GM19351 (cell line): ENCODE data around the gene CDK2.
"Not testable (repeated sequence)": the region's sequence is repeated elsewhere in the genome, so short reads cannot be mapped to it uniquely, and the experiment has no call there.

Source experiments
- ATAC-seq: cut with Tn5 transposase; IDR thresholded peaks from one replicate; pipeline ENCODE4 v1.9.1; 2021; ENCODE audit warnings: mild to moderate bottlenecking, moderate library complexity; ENCODE audit not compliant: unreplicated experiment

CDK2 gene

DNA sequence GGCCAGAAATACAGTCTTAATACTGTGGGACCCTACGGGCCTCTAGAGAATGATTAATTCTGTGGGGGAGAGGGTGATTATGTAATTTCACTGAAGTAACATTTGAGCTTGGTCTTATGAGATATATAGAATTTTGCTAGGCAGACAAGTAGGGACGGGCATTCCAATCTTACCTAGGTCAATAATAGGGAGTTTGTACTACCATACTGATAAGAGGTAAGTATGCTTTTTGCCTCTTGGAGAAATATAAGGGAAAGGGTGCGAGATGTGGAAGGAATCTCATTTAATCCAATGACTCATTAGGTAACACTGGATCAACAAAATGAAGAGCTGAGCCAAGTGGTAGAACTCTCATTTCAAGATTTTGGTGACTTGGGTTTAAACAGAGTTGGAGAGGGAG is 12.4 kb downstream of the CDK2 start:
- ATAC-seq = no peak

DNA sequence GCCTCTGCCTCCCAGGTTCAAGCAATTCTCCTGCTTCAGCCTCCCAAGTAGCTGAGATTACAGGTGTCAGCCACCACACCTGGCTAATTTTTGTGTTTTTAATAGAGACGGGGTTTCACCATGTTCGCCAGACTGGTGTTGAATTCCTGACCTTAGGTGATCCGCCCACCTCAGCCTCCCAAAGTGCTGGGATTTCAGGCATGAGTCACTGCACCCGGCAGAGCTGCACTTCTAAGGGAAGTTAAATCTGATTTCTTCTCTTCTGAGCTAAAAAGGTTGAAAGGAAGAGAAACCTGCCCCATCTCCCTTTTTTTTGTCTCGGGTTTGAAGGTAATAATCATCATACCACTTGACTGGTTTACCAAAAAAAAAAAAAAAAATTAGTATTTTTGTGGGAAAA is 15.3 kb downstream of the CDK2 start:
- ATAC-seq = not testable (repeated sequence)

DNA sequence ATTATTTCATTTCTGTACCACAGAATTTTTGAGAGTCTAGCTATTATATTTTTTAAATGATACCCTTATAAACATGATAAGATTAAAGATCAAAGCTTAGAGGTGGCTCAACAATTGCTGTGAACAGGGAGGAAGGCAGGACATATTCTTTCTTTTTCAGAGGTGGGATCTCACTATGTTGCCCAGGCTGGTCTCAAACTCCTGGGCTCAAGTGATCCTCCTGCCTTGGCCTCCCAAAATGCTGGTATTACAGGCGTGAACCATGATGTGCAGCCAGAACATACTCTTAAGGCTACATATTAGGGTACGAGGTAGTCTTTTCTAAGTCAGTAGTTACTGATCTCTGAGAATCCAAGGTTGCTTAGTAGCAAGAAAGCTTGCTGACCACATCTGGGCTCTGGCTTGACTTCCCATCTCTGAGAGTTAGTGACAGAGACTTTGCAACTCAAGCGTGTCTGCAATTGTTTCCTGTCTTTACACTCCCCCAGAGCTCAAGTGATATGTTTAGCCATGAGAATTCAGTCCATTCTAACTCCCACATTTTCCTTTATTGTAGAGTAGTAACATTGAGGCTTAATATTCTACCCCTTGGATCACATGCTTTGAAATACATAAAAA is 15.8 kb downstream of the CDK2 start:
- ATAC-seq = peak; percentile 92

DNA sequence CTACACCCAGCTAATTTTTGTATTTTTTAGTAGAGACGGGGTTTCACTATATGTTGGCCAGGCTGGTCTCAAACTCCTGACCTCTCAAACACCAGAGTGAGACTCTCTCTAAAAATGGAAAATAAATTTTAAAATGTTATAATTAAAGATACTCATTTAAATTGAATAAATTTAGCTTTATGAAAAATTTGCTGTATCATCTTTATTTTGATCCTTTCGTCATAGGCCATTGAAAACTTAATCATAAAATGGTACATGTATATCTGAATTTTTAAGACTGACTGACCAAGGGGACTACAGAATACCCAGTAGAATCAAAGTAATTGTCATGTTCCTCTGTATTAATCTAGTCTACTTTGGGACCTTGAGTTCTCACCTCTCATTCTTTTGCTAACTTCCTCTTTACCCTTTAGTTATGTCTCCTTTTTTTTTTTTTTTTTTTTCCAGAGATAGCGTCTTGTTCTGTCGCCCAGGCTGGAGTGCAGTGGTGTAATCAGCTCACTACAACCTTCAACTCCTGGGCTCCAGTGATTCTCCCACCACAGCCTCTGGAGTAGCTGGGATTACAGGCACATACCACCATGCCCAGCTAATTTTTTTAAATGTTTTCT is 16.7 kb downstream of the CDK2 start:
- ATAC-seq = no peak

DNA sequence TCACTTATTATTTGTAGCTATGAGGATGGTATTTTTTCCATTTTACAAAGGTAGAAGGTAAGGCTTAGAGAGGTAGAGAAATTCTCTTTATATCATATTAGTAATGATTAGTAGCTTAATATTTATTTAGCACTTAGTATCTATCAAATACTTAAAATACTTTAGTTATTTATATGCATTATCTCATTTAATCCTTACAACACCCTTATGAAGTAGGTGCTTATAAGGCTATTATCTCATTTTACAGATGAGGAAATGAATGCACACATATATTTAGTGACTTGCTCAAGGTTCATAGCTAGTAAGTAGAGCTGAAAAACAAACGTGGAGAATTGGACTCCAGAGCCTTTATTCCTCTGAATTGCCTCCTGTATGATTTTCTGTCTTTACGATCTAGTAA is 18.2 kb downstream of the CDK2 start:
- no peak for ATAC-seq

DNA sequence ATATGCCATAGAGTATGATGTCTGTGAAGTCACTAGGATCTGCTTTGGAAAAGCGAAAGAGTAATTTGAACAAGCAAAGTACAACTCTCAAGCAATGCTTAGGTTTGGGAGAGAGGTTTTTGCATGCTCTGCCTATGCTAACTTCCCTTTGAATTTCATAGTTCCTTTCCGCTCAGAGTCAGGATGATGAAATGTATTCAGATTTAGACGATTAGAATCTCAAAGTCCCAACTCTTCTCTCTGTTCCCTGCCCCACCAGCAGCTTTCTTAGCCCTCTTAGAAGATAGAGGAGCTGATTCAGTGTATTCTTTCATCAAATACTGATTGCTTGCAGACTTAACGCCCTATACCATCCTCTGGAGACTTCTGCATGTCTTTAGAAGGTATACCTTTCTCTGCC is 18.7 kb downstream of the CDK2 start:
- ATAC-seq = no peak

DNA sequence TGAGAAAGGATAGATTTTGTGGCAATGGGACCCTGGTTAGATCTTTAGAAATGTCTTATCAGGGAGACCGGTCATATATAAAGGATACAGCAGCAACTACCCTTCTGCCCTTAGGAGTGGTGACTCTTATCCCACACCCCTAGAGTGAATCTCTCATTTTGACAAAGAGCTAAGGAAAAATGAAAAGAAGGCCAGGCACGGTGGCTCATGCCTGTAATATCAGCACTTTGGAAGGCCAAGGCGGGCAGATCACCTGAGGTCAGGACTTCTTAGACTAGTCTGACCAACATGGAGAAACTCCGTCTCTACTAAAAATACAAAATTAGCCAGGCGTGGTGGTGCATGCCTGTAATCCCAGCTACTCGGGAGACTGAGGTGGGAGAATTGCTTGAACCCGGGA is 19.3 kb downstream of the CDK2 start:
- not testable (repeated sequence) for ATAC-seq

DNA sequence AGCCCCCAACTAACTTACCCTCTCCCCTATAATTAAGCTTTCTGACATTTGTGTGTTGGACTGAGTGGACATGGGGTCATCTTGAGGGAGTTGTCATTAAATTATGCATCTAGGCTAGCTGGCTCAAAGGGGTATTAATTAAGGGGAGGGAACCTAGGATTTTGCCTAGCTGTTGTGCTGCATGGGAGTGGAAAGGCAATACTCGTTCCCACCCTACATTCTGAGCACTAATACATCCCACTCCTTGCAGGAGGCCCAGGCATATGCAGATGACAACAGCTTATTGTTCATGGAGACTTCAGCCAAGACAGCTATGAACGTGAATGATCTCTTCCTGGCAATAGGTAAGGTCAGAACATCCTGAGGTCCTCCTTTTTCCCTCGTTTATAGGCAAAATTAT is 24.5 kb downstream of the CDK2 start:
- ATAC-seq = no peak

DNA sequence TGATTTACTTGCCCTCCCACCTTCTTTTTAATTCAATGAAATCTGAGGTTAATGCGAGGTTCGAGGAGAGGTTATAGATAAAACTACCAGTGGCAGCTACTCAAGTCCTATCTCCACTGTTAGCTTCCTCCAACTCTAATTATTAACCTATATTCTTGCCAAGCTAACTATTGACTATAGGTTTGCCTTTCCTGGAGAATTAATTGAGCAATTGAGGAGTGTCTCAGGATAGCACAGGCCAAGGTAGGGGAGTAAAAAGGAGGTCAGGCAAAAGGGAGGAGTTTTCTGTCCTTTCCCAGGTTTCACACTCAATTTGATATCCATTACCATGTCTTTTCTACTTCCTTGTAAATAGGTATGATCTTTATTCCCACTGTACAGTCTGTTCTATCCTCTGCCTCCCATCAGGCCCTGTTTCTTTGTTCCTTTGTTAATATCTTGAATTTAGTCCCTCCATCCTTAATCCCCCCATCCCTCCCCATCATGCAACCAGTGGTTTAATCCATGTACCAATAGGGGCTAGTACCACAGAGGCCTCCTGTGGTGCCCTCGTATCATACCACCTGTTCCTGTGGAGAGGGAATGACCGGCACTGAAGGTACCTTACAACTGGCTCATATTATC is 26.7 kb downstream of the CDK2 start:
- no peak for ATAC-seq

DNA sequence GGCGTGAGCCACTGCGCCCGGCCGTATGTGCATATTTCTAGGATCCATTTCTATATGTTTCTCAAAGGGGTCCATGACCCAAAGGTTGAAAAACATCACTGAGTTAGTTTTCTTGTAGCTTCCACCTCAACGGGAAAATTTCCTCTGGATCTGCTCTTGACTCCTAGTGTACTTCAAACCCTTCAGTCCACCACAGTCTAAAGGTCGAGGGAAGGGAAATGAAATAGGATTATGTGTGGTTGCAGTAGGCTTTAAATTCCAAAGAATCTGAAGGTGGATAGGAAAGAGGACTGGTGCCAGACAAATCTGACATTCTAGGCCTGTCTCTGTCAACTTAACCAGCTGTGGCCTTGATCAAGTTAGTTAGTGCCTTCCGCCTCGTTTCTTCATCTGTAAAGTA is 28.7 kb downstream of the CDK2 start:
- no peak for ATAC-seq

DNA sequence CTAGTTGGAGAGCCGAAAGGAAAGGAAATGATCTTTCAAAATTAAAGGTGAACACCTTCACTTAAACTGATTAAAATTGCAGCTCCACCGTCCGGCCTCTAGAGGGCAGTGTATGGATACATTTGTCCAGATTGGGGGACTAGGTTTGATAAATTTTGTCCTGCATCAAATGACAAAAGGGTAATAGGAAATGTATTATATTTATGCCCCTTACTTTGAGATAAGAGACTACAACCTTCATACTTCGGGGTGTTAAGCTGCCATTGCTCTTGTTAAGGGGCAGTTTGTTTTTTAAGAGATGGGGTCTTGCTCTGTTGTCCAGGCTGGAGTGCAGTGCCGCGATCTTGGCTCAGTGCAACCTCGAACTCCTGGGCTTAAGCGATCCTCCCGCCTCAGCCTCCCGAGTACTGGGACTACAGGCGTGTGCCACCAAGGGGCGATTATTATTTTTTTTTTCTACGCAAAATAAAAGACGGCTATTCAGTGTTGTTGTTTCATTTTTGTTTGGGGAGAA is 29.6 kb downstream of the CDK2 start:
- ATAC-seq = no peak

DNA sequence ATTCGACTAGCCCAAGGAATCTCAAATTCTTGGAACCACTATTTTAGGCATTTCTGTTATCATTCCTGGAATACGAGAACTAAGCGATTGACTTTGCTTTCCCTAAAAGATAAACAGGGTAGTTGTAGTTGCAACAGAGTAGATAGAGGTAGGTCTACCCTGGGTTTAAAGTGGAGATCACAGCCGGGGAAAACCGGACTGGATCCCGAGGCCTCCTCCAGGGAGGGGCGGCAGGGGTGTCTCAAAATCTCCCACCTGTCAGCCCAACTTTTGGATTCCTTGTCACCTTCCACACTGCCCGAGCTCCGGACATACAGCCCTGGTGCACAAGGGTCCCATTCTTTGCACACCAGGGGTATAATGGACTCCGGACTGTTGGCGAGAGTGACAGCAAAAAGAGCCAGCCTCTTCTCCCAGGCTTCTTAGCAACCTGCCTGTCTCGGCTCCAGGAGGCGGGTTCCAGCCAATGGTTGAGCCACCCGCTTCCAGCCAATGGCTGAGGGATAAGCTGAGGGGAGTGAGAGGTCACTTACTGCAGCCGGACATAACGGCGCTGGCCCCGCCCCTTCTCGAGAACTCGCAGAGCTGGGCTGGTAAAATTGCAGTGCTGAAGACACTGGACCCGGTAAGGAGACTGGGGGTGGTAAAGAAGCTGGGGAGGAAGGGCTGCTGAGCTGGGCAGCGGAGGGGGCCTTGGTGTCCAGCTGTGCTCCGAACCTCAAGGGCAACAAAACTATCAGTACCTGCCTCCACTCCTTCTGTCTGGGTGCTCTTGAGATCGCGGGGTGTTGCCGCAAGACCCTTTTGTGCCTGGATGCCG is 30.3 kb downstream of the CDK2 start, which contains the start of gene SUOX:
SUOX (plus strand) TSS at position 562 of the 820 bp plus-strand sequence. CDS start 4,946 bp downstream, outside the sequence.
- peak; percentile 100 for ATAC-seq

DNA sequence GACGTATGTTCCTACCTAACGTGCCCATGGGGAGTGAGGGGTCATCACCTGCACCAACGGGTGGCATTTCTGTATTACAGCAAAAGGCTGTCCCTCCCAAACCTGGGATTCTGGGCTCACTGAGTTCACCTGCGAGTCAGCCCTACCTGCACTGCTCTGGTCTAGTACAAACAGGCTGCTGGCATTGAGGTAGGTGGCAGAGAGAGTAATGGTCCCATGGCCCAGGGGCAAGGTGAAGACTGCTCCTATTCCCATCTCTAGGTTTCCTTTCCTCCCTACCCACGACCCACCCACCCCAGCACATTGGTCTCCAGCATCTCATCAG is 30.9 kb downstream of the CDK2 start:
- peak; percentile 6 for ATAC-seq

DNA sequence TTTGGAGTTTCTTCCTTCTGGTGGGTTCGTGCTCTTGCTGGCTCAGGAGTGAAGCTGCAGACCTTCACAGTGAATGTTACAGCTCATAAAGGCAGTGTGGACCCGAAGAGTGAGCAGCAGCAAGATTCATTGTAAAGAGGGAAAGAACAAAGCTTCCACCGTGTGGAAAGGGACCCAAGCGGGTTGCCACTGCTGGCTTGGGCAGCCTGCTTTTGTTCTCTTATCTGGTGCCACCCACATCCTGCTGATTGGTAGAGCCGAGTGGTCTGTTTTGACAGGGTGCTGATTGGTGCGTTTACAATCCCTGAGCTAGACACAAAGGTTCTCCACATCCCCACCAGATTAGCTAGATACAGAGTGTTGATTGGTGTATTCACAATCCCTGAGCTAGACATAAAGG is 32.9 kb downstream of the CDK2 start:
- not testable (repeated sequence) for ATAC-seq

DNA sequence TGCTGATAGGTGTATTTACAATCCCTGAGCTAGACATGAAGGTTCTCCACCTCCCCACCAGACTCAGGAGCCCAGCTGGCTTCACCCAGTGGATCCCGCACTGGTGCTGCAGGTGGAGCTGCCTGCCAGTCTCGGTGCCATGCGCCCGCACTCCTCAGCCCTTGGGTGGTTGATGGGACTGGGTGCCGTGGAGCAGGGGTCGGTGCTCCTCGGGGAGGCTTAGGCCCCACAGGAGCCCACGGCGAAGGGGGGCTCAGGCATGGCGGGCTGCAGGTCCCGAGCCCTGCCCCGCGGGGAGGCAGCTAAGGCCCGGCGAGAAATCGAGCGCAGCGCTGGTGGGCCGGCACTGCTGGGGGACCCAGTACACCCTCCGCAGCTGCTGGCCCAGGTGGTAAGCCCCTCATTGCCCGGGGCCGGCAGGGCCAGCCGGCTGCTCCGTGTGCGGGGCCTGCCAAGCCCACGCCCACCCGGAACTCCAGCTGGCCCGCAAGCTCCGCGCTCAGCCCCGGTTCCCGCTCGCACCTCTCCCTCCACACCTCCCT is 33.4 kb downstream of the CDK2 start:
- ATAC-seq = not testable (repeated sequence)

DNA sequence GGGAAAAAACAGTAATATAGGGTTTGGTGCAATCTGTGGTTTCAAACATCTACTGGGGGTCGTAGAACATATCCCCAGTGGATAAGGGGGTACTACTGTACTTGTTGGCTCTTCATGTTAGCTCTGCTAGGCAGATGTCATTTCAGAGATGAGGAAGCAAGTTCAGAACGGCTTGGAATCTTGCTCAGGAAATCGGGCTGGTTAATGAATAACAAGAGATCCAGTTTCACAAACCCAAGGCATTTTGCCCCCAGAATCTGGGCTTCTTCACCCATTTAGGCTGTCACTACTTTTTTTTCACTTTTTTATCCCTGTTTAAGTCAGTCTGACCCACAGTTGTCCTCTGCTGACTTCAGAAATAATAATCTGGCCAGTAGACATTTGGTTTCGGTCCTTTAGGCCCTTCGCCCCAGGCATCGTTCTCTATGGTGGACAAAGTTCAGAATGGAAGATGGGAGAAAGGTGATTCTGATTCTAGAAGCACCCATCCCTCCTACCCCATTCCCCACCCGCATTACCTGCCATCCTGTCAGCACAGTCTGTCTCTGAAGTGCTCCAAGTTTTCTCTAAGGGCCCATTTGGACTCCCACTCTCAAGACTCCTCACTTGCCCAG is 35.0 kb downstream of the CDK2 start:
- ATAC-seq = no peak

DNA sequence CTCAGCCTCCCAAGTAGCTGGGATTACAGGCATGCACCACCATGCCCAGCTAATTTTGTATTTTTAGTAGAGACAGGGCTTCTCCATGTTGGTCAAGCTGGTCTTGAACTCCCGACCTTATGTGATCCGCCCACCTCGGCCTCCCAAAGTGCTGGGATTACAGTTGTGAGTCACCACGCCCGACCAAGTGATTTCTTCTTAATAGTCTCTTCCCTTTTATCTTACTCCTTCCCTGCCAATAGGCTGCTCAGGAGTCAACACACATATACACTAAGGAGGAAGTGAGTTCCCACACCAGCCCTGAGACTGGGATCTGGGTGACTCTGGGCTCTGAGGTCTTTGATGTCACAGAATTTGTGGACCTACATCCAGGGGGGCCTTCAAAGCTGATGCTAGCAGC is 36.7 kb downstream of the CDK2 start:
- ATAC-seq = not testable (repeated sequence)

DNA sequence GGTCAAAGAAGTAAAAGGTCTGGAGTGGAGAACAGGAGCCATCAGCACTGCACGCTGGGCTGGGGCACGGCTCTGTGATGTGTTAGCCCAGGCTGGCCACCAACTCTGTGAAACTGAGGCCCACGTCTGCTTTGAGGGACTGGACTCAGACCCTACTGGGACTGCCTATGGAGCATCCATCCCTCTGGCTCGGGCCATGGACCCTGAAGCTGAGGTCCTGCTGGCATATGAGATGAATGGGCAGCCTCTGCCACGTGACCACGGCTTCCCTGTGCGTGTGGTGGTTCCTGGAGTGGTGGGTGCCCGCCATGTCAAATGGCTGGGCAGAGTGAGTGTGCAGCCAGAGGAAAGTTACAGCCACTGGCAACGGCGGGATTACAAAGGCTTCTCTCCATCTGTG is 37.6 kb downstream of the CDK2 start:
- no peak for ATAC-seq

DNA sequence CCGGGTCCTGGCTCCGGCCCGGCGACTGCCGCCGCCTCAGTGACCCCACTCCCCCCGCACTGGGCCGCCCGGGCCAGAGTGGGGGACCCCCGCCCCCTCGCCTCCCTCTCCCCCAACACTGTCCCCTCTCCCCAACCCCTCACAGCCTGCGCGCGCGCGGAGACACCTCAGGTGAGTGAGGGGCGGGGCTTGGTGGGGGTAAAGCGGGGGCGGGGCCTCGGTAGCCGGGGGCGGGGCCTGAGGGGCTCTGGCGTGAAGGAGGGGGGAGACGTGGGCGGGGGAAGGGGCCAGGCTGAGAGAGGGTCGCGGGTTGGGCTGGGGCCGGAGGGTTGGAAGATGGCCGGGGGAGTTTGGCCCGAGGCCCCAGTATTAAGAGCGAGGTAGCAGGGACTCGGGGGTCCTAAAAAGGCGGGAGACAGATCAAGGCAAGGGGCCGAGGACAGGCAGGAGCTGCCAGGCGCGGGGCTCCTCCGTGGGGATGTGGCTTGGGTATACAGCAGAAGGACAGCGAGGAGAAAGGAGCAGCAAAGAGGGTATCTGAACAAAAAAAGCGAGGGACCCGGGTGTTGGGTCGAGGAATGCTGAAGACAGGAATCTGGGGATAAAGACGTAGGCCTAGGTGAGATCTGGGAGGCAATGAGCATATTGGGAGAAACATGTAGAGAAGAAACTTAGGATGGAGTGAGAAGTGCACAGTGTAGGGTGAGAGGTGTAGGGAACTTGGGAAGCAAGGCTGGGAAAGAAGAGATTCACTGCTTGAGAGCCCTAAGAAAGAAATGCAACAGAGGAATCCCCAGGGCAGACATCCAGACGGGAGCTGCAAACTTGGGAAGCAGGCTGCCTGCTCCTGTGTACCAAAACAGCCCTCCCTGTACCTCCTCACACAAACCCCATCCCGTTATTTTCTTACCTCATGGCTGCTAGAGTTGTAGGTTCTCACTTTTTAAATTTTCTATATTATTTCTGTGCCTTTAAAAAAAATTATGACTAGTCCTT is 41.2 kb downstream of the CDK2 start:
- ATAC-seq = peak; percentile 65
